Measurements from ENCODE around the gene APBB2.

The APBB2 gene

DNA sequence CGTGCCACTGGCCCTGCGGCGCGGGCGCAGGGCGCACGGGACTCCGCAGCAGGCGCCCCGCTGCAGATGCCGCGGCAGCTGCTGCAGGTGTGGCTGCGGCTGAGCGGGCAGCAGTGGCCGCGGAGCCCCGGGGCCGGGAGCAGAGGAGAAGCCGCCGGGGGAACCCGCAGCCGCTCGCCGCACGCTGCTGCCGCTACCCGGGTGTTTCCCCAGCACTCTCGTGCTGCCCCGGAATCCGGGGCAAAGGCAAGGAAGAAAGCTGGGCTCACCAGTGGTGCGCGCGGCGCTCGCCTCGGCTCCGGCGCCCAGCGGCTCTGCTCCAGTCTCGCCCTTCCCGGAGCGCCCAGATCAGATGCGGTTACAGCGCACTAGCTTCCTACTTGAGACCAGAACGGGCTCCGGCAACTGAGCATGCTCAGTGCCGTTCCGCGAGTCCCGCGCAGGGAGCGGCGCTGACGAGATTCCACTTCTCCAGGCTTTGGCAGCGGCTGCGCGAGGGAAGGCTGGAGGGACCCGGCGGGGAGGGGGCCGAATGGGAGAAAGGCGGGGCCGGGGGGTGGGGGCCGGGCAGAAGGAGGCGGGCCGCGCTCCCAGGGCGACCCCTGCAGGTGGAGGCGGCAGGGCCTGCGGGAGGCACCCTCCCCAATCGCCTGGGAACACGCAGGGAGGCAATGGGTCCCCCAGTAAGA lies at the start of gene APBB2:
TSS of gene APBB2 (minus strand) at position 407 of the 689 bp plus-strand sequence. CDS start 181,288 bp downstream, outside the sequence.
- DNase-seq (ENCODE audit: low spot score): peak; percentile 96

DNA sequence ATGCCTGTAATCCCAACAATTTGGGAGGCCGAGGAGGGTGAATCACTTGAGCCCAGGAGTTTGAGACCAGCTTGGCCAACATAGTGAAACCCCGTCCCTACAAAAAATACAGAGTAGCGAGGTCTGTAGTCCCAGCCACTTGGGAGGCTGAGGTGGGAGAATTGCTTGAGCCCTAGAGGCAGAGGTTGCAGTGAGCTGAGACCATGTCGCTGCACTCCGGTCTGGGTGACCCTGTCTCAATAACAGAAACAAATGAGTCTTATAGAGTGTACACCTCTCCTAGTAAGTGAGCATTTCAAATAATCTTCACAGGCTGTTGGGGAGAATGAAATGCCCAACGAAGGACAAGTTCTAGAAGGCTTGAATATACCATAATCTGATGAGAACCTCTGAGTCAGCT lies 47.9 kb upstream of the APBB2 start:
- DNase-seq (ENCODE audit: low spot score): no peak

DNA sequence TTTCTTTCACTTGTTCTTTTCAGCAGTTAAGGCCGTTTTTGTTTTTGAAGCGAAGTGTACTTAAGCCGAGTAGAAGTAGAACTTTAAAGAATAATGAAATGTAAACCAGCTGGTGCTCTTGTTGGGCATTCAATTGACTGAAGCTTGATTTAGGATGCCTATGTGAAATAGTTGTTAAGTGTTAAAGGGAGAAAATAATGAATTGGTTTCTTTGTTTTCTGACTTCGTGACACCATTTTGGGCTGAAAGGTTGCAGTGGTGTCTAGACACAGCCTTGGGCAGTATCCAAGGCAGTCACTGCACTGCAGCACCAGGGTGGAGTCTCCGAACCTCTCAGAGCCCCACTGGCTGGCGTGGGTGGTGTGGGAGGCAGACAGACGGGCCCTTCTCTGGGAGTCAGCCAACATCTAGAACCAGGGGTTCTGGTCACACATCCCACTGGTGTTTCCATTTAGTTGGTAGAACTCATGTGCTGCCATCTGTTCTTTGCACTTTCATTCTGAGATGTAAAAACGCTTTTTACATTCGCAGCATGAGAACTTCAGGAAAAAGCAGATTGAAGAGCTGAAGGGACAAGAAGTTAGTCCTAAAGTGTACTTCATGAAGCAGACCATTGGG lies 45.9 kb upstream of the APBB2 start:
- no peak for DNase-seq (ENCODE audit: low spot score)

DNA sequence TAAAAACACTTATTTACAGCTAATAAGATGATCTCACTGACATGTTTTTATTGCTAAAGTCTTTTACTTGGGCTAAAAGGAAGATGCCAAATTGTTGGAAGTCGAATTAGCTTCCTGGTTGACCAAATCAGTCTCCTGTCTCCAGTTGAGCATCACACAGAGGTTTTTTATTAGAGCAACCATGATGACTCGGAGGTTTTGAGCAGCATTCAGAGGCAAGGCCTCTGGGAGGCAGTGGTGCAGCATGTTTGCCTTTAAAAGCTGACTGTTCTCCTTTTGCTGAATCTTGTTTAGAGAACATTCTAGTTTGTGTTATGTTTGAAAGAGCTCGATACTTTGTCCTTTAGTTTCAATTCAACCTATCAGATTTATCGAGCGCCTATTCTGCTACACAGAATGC lies 44.4 kb upstream of the APBB2 start:
- DNase-seq (ENCODE audit: low spot score): peak; percentile 85

DNA sequence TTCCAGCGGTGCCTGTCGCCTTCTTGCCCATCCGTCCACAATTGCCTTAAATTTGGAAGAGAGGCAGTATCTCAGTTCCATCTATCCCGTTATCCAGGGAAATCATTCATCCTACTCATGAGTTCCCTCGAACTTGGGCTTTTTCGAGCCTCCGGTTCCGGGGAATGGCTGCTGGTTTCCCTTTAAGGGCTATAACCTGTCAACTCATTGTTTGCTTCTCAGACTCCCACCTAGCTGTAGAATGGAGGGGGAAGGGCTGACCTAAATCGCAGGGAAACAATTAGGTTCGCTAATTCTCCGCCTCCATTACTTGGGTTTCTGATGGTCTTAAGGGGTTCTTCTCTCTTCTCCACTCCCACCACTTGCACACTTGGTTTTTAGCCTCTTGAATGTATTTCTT lies 43.6 kb upstream of the APBB2 start:
- peak; percentile 13 for DNase-seq (ENCODE audit: low spot score)

DNA sequence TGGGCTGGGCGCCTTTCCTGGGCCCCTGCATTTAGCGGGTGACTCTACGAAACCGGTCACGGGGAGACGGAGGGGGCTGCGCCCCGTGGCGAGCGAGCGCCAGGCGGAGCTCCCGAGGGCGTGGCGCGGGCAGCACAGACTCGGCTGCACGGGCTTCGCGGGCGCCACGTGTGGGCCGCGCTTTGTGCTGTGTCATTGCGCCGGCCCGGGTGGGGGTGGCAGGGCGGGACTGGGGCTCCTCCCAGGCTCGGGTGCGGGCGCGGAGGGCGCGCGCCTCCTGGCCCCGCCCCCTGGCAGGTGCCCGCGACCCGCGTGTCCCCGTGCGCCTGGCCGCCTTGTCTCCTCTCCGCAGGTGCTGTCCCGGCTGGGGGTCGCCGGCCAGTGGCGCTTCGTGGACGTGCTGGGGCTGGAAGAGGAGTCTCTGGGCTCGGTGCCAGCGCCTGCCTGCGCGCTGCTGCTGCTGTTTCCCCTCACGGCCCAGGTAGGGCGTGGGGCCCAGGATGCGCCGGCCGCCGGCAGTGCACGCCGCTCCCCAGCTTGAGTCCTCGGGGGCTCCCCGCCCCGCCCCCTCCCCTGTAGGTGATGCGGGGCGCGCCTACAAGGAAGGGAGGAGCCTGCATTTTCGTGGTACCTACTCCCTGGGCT lies 43.0 kb upstream of the APBB2 start:
- peak; percentile 33 for DNase-seq (ENCODE audit: low spot score)

DNA sequence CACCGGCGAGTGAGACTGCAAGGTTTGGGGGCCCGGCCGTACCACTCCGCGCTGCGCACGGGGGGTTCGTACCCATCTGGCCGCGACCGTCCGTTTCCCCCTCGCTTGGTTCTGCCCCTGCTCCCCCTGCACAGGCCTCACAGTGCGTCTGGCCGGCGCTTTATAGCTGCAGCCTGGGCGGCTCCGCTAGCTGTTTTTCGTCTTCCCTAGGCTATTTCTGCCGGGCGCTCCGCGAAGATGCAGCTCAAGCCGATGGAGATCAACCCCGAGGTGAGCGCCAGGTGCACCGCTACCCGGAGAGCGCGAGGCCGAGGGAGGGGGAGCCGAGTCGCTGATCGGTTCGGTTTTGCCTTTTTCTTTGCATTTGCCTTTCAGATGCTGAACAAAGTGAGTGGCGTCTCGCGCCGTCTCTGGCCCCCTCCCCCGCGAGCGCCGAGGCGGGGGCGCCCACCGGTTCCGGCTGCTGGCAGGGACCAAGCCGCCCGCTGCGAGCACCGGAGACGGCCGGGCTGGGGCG lies 42.5 kb upstream of the APBB2 start, which contains the start of gene UCHL1:
TSS of gene UCHL1 (plus strand) at position 189 of the 517 bp plus-strand sequence. CDS start at position 238, 49 bp downstream.
- DNase-seq (ENCODE audit: low spot score): peak; percentile 46

DNA sequence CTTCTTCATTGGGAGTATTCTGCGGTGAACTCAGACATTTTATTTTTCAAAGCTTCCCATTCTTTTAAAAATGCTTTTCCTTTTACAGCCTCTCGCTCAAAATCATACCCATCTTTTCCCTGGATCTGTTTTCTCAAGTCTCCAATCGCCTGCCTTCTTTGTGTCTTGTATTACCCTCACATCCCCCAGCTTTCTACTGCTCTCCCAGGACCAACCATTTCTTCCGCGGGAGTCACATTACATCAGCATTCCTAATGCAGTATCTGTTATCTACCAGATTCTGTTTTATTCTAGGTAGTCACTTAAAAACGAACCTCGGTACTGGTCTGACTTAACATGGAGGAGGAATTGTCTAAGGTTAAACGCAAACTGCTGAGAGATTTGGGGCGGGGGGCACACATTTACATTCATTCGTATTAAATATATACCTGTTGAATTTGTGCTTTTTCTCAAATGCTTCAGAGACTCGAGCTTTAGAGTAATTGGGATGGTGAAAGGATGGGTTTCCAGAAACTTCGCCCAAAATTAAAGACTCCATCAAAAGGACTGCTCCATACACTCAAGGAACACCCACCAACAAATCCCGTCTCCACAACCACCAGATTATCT lies 41.9 kb upstream of the APBB2 start:
- DNase-seq (ENCODE audit: low spot score): peak; percentile 19

DNA sequence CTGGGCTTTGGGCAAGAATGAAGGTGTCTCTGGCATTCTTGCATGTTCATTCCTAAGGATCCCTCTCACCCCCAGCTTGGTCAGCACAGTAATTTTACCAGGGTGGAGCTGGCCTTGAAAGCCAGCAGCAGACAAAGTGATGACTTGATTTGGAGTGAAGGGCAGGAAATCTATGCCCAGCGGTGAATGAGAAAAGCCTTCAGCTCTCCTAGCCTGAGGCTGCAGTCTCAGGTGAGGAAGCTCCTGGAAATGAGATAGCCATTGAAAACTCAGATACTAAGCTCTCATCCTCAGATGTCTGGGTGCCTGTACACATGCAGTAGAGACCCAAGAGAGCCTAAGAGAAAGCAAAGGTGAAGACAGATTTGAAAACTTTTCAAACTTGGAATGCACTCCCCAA lies 31.6 kb upstream of the APBB2 start:
- no peak for DNase-seq (ENCODE audit: low spot score)

DNA sequence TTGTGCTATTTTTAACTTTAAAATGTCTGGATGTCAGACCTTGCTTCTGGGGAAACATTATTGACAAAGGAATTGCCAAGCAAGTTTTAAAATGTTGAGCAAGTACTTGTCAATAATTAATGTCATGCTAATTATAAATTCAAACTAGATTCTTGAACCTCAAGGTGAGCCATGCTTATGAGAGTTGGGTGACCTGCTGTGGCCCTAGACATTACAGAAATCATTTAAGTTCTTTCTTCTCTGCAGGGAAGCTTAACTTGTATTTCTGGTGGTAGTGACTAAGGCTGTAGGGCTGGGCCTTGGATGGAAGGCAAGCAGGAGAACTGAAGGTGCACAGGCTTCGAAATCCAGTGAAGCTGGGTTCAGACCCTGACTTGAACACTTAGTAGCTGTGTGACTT lies 27.6 kb upstream of the APBB2 start:
- DNase-seq (ENCODE audit: low spot score): no peak

DNA sequence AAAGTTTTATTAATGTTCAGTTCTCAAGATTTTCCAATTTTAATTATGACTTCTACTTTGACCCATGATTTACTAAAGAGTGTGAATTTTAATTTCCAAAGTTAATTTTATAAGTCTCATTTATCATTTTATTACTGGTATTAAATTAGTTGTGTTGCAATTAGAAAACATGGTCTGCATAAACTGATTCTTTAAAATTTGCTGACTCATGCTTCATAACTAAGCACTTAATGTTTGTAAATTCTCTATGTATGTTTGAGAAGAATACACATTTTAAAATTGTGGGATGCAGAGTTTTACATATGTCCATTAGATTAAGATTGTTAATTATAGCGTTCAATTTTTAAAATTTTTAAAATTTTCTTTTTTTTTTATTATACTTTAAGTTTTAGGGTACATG lies 22.2 kb upstream of the APBB2 start:
- DNase-seq (ENCODE audit: low spot score): no peak

DNA sequence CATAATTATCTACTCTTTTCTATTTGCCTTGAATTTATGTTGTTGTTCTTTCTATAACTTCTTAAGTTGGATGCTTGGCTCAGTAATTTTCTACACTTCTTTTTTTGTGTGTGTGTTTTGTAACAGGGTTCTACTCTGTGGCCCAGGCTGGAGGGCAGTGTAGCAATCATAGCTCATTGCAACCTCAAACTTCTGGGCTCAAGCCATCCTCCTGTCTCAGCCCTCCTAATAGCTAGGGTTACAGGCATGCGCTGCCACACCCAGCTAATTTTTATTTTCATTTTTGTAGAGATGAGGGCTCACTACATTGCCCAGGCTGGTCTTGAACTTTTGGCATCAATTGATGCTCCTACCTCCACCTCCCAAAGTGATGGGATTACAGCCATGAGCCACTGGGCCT lies 21.7 kb upstream of the APBB2 start:
- no peak for DNase-seq (ENCODE audit: low spot score)

DNA sequence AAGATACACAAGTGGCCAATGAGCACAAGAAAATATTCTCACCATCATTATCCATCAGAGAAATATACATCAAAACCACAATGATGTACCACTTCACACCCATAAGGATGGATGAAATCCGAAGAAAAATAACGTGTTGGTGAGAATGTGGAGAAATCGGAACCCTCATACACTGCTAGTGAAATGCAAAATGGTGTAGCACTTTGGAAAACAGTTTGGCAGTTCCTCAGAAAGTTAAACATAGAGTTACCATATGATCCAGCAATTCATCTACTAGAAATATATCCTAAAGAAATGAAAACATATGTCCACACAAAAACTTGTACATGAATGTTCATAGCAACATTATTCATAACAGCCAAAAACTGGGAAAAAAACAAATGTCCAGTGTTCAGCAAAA lies 18.5 kb upstream of the APBB2 start:
- no peak for DNase-seq (ENCODE audit: low spot score)

DNA sequence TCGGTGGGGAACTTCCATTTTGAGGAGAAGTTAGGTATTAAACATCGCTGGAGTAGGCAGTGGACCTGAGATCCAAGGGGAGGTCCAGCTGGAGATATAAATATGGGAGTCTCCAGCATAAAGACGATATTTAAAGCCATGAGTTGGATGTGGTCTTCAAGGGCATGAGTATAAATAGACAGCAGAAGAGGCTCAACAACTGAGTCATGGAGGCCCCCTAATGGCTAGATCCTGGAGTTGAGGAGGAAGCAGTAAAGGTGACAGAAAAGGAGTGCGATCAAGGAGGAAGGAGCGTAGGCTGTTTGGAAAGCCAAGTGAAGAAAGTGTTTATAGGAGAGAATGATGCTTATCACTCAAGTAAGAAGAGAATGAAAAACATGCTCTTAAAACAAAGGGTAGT lies 18.1 kb upstream of the APBB2 start:
- no peak for DNase-seq (ENCODE audit: low spot score)

DNA sequence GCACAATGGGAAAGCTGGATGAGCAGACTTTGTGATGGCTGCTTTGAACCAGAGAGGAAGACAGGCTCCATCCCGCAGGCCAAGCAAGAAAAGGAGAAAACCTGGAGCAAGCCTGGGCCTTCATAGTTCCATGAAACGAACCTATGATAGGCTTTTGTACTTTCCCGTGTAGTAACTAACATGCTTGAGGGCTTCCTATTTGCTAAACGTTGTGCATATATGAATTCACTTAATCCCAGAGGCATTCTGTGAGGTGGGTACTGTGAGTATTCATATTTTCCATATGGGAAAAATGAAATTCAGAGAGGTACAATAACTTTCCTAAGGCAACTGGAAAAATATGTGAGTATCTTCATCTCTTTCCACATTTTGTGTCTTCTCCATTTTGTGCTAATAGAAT lies 13.6 kb upstream of the APBB2 start:
- no peak for DNase-seq (ENCODE audit: low spot score)

DNA sequence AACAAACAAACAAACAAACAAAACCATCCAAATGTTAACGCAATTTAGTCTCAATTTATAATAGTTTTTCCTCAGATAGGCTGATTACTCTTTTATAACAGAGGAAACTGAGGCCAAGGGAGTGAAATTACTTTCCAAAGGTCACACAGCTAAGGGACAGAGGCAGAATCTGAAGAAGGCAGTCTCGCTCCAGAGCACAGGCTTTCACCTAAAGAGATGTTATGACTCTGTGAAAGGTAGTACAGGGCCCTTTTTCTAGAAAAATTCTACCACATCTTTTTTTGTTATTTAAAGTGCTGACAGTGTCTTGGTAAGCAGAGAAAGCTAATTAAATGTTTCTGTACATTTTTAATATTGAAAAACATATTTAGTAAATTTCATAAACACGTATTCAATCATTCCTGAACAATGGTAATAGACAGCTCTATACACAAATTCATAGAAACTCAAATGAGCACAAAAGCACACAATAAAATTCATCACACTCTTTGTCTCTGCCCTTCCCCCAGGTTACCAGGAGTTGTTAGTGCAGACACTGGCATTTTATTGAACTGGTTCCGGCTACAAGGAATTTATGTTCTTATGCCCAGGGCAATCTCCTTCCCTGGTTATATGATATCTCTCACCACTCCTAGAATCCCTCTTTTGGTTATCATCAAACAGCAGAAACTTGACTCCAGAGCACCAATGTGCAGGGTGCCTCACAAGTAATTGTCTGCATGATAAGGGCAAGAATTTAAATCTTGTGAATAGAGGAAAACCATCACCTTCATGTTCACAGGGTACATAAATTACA lies 7.7 kb upstream of the APBB2 start:
- DNase-seq (ENCODE audit: low spot score): no peak

DNA sequence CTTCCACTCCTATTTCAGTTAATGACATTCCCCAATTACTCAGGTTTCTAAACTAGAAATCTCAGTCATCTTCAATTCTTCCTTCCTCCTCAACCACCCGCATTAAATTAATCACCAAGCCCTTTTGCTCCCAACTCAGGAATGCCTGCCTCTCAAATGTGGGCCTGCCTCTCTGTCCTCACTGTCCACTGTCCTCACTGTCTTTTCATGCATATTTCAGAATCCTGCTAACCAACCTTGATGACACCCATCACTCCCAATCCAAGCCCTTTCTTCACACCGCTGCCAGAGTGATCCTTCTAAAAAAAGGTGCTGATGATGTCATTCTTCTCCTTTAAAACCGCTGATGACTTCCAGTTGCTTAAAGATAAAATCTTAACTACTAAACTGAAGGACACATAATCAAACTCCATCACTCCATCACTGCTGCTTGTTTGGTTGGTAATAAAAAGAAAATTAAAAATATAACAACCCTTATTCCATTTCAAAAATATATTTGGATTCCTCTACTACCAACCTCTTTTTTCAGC lies 5.1 kb upstream of the APBB2 start:
- DNase-seq (ENCODE audit: low spot score): no peak

DNA sequence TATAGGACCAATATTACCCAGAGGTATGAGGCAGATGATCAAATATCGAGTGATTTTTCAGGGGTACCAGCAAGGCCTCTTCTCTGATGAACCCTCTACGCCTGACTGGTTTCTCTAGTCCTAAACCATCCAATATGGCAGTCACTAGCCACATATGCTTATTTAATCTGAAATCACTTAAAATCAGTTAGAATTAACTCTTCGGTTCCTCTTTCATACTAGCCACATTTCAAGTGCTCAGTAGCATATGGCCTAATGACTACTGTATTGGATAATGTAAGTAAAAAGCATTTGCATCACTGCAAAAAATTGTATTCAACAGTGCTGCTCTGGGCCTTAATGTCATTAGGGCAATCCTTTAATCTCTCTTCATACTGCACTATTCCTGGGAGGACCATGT lies 4.4 kb upstream of the APBB2 start:
- no peak for DNase-seq (ENCODE audit: low spot score)

DNA sequence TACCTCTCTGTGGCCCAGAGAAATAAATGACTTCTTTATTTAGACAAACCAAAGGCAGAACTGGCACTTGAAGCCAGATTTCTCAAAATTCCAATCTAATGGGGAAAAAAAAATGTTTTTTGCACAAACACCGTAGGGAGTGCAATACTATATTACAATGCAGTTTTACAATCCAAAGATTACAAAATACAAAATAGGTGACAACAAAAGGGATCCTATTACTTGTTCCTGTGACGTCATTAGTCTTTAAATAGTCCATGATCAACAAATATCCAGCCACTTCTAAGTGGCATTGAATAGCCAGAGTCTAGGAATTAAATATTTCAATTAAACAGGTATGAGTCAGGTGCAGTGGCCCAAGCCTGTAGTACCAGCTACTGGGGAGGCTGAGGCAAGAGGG lies 3.0 kb upstream of the APBB2 start:
- no peak for DNase-seq (ENCODE audit: low spot score)

DNA sequence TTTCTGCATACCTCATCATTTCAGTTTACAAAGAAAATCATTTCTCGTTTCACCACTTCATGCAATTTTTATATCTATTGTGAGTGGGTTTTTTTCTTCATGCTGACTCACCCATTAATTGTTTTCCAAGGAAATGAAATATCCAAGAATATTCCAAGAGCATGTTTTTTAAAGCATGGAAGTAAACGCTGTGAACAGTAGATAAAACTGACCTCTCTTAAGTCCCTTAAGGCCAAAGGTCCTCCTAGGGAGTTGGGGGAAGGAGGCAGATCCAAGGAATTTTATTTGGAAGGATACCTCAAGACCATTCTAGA lies 2.6 kb upstream of the APBB2 start:
- no peak for DNase-seq (ENCODE audit: low spot score)

DNA sequence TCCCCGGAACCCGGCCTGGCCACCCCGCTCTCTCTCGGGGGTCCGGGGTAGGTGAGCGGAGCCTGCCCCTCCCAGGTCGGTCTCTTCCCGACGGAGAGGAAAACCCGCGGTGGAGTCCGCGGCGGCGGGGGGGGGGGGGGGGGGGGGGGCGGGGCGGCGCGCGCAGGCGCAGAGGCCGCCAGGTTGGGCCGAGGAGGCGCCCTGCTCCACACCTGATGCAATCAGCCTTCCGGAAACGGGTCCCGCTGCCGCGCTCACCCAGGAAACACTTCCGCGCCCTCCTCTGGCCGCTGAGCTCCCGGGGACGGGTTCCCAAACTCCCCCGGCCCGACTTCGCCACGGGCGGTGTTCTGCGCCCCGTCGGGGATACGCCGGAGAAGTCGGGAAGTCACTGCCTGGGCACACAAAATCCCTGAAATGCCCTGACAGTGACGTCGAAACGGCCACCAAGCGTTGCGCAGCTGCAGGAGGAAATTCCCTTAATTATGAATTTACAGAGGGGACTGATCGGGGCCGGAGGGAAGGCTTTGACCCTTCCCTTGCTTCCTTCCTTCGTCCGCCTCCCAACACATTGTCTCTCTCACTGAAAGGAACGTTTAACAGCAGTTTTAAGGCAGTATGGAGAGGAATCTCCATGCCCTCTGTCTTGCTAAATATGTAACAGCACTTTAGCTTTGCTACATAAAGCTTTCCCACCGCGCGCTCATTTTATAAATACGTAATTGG lies 2.1 kb upstream of the APBB2 start:
- no peak for DNase-seq (ENCODE audit: low spot score)
